Left renal pelvis (tissue), 4 donors: ENCODE measurements around the gene ZNF143. TPM values are rescaled to one million over a fixed set of nuclear protein-coding genes. Genes with fewer than 3 reads are reported as not detected.
"Not testable (repeated sequence)": the region's sequence is repeated elsewhere in the genome, so short reads cannot be mapped to it uniquely, and the experiment has no call there.

Experiments used
- DNase-seq, 4 donors: peaks; one replicate each; pipeline ENCODE4 v3.0.0-alpha.2; 2013; ENCODE audit warnings: low read depth in 4 of 4, low spot score in 3 of 4
- polyA plus RNA-seq, 4 donors: library from polyadenylated mRNA; unstranded; fragments of 120-200 nt; gene quantifications; one replicate each; pipeline ENCODE4 v1.2.1, GENCODE V29; 2013; ENCODE audit not compliant: insufficient read length in 4 of 4

ZNF143 gene
- polyA plus RNA-seq, 4 donors = 22.3 to 32.8 (median 30.7) TPM

- DNase-seq = no peak
Observed at GRCh38 chr11:9533736-9534473, 73.1 kb downstream of the ZNF143 start.

GRCh38 chr11:9535189-9535781 lies 74.5 kb downstream of the ZNF143 start:
- no peak for DNase-seq

GRCh38 chr11:9538548-9538947 lies 77.7 kb downstream of the ZNF143 start:
- DNase-seq = no peak

DNA sequence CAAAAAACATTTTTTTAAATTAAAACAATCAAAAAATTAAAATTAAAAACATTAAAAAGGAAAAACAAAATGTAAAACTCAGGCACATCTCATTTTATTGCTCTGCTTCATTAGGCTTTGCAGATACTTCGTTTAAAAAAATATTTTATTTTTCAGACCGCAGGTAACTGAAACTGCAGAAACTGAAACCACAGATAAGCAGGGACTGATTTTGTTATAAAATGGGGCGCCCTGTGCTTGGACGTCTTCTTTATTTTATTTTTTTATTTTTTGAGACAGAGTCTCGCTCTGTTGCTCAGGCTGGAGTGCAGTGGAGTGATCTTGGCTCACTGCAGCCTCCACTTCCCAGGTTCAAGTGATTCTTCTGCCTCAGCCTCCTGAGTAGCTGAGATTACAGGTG lies 88.4 kb downstream of the ZNF143 start:
- DNase-seq = not testable (repeated sequence)

DNA sequence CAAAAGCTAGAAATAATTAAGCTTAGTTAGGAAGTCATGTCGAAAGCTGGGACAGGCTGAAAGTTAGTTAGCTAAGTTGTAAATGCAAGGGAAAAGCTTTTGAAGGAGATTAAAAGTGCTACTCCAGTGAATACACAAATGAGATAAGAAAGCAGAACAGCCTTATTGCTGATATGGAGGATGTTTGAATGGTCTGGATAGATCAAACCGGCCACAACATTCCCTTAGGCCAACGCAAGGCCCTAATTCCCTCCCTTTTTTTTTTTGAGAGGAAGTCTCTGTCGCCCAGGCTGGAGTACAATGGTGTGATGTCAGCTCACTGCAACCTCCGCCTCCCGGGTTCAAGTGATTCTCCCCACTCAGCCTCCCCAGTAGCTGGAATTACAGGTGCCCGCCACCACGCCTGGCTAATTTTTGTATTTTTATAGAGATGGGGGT lies 89.4 kb downstream of the ZNF143 start:
- no peak for DNase-seq

- no peak for DNase-seq
Observed at GRCh38 chr11:9561279-9561982, 100.6 kb downstream of the ZNF143 start.

- DNase-seq = no peak
Observed at GRCh38 chr11:9562716-9563115, 101.9 kb downstream of the ZNF143 start.

DNA sequence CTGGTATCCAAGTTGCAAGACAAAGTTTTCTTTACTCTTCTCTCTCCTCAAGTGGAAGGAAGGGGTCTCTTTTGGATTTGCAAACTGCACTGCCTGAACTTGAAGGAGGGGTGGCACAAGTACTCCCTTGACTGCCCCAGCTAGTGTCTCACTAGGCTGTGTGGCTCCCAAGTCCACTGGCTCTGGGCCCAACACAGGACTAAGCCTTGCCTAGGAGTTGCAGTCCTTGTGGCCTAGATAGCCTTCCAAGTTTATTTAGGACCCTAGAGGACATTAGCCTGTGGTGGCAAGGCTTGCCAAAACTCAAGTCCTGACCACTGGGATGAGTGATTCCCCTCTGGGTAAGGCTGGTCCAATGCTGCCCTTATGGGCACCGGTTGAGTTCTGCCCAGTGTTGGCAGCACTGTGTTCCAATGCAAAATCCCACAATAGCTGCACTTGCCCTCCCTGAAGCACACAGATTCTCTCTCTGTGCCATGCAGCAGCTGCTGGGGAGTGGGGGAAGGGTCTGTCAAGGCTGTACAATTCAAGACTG lies 102.5 kb downstream of the ZNF143 start:
- no peak for DNase-seq

DNA sequence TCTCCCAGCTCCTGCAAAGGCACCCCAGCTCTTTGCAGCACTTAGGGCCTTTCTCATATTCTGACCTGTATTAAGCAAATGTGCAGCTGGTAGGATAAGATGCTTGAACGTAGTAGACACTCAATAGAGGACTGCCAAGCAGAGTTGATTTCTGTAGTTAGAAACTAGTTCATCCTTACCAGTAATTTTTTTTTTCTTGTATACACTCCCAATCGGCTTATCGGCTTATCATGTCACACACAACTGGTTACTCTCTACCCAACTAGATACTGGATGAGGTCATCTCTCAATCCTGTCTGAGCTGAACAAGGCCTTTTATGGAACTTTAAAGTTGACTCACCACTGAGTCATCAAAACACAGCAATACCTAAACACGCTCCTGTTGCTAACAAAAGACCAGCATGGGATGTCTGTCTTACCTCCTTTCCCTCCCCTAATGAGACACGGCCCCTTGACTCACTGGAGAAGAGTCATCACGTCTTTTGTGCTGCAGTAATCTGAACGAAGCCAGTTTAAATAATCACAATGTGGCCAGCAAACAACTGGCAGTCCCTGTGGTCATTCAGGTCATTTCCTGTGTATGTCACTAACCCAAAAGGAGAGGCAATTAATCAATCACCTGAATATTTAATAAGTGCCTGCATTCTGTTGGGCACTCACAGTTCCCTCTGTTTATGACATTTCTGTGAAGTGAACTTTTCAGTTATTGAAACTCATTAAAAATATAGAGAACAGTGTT lies 105.2 kb downstream of the ZNF143 start:
- DNase-seq = peak in 1 of 4 donors; percentile 21

DNA sequence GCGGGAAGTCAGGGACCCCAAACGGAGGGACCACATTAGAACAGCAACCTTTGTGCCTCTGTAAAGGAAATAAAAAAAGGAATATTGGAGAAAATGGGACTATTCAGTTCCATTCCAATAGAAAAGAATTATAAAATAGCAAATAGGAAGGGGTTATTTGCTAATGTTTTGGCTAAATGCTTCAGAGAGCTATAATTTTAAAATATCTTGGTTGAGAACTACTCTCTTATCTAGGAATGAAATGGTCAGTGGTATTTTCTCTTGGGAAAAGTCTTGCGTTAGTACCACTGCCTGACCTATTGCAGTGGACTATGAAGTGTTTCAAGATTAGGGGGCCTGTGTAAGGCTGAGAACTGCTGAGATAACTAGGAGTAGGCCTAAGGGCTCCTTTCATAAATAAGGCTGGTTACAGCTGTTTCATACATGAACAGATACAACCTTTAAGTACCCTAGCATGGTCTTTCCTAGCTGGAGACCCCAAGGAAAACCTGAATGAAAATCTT lies 105.8 kb downstream of the ZNF143 start:
- DNase-seq = no peak

- no peak for DNase-seq
Observed at GRCh38 chr11:9567401-9567800, 106.6 kb downstream of the ZNF143 start.

GRCh38 chr11:9568161-9568853 lies 107.5 kb downstream of the ZNF143 start:
- DNase-seq = peak in 1 of 4 donors; percentile 19

DNA sequence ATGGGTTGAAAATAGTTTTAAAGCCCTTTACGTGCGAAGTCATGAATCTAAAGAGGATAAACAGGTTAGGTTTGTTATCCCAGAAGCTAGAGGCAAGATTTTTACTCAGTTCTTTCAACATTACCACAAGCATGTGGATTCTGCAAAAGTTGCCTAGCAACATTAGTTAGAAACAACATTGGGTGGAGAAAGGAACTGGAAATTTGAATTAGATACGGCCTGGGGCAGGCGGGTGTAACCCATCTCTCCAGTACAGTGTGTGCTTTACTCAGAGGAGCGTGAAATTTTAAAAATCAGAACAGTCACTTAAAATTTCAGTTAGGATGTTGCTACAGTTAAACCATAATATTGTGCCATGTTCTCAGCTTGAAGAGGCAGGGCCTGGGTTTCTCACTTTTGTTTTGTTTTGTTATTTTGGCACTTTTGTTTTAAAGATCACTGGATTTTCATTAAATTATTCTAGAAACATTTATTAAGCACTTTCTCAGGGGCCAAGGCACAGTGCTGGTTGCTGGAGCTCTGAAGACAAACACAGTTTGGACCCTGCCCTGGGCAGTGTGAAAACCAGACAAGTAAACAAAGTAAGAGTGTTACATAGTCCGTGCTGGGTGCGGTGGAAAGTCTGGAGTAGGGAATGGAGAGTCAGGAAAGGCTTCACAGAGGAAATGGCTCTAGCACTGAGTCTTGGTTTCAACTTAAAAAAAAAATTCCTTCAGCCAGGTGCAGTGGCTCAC lies 108.2 kb downstream of the ZNF143 start:
- DNase-seq = peak in 3 of 4 donors; percentile 75 to 86 (median 84)

GRCh38 chr11:9569588-9570164 lies 108.9 kb downstream of the ZNF143 start:
- no peak for DNase-seq

DNA sequence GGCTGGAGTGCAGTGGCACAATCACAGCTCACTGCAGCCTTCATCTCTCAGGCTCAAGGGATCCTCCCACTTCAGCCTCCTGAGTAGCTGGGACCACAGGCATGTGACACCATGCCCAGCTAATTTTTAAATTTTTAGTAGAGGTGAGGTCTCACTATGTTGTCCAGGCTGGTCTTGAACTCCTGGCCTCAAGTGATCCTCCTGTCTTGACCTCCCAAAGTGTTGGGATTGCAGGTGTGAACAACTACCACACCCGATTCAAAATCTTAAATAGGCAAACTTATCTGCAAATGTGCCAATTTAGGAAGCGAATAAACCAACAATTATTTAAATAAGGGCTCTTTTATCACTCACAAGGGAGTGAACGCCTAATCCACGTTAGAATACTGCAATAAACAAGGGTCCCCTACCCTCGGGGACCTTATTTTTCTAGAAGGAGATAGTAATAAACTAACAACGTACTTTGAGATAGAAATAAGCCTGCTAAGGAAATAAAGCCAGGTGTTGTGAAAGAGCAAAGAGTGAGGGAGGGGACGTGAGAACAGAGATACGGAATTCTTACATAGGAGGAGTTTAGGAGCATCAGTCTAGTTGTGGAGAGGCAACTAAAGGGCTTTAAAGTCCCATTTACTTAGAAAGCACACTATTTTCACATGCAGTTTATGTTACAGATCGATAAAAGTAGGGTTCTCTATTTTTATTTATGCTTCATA lies 109.7 kb downstream of the ZNF143 start:
- no peak for DNase-seq

GRCh38 chr11:9571071-9571762 lies 110.4 kb downstream of the ZNF143 start:
- peak in 1 of 4 donors; percentile 19 for DNase-seq

DNA sequence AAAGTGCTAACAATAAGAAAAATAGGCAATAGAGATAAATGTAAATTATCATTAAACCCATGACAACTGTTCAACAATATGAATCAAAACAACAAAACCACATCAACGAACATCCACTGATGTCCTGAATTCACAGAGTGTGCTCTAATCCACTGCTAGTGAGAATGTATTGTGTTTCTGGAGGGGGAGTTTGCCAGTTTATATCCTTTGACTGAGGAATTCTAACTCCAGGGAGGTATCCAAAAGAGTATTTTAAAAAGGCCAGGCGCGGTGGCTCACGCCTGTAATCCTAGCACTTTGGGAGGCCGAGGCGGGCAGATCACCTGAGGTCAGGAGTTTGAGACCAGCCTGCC lies 110.9 kb downstream of the ZNF143 start:
- no peak for DNase-seq
